Measurements from ENCODE around the gene C3AR1. TPM values are rescaled to one million over a fixed set of nuclear protein-coding genes. Genes with fewer than 3 reads are reported as not detected.
A peak's percentile ranks its signal among the peaks of the same experiment; 100 is the strongest.
"Not testable (repeated sequence)": the region's sequence is repeated elsewhere in the genome, so short reads cannot be mapped to it uniquely, and the experiment has no call there.

Gene C3AR1
- polyA plus RNA-seq, 1 donor (not counting 4 experiments of a cell fraction or from before 2014, with no cell fraction given) = 0.60 TPM

GRCh38 chr12:8018666-8019581, 47.2 kb downstream of the C3AR1 start:
- Histone ChIP-seq H3K27me3 (ENCODE audit: control insufficient read depth, extremely low read depth, insufficient read depth, low read length) (peaks cover 18% of the 10 kb centered on the region), H3K4me2 (ENCODE audit: control insufficient read depth, extremely low read depth, insufficient read depth, low read depth, low read length) (peak overlapping the region; percentile 32), H3K27ac (ENCODE audit: control insufficient read depth, insufficient read depth, low read length) (no peak overlapping the region), H3K9me1 (ENCODE audit: control insufficient read depth, extremely low read depth, insufficient read depth, low read length) (no peaks in the 10 kb centered on the region), H3K4me3 (ENCODE audit: control insufficient read depth in 2 of 3, extremely low read depth in 1 of 3, insufficient read depth in 2 of 3, low read depth in 1 of 3, low read length in 3 of 3) (no peak overlapping the region), H3K9me3 (ENCODE audit: control insufficient read depth, low read depth, low read length) (no peaks in the 10 kb centered on the region), H2AFZ (ENCODE audit: control insufficient read depth, low read length) (no peak overlapping the region), H3K9ac (ENCODE audit: control insufficient read depth, extremely low read depth, insufficient read depth, low read length) (no peak overlapping the region), H3K36me3 (ENCODE audit: control insufficient read depth in 2 of 2, extremely low read depth in 1 of 2, insufficient read depth in 2 of 2, low read length in 2 of 2) (no peaks in the 10 kb centered on the region), H3K79me2 (ENCODE audit: control insufficient read depth, insufficient read depth, low read length) (no peaks in the 10 kb centered on the region), H3K4me1 (ENCODE audit: control insufficient read depth, extremely low read depth, insufficient read depth, low read length) (peaks cover 3% of the 10 kb centered on the region), H4K20me1 (ENCODE audit: control insufficient read depth, extremely low read depth, insufficient read depth, low read length) (no peaks in the 10 kb centered on the region)
- no peak for FAIRE-seq
- DNase-seq (ENCODE audit: low read depth, low spot score) = no peak
- TF ChIP-seq, protein P1, sequence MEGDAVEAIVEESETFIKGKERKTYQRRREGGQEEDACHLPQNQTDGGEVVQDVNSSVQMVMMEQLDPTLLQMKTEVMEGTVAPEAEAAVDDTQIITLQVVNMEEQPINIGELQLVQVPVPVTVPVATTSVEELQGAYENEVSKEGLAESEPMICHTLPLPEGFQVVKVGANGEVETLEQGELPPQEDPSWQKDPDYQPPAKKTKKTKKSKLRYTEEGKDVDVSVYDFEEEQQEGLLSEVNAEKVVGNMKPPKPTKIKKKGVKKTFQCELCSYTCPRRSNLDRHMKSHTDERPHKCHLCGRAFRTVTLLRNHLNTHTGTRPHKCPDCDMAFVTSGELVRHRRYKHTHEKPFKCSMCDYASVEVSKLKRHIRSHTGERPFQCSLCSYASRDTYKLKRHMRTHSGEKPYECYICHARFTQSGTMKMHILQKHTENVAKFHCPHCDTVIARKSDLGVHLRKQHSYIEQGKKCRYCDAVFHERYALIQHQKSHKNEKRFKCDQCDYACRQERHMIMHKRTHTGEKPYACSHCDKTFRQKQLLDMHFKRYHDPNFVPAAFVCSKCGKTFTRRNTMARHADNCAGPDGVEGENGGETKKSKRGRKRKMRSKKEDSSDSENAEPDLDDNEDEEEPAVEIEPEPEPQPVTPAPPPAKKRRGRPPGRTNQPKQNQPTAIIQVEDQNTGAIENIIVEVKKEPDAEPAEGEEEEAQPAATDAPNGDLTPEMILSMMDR (optimal IDR thresholded peaks at IDR 0.05 in 1 of 3, IDR thresholded peaks at IDR 0.05 in 1 of 3, conservative IDR thresholded peaks at IDR 0.05 in 1 of 3; ENCODE audit: extremely low read depth in 1 of 3, insufficient read depth in 2 of 3, low read length in 3 of 3) = no peak
- peak; percentile 63 for TF ChIP-seq EZH2 (IDR thresholded peaks at IDR 0.05; ENCODE audit: low read length)
- dilution Hi-C loops (cut with MboI; ENCODE audit: extremely low pct_ligation_motif_present, low sequenced_read_pairs) = no loop called here

DNA sequence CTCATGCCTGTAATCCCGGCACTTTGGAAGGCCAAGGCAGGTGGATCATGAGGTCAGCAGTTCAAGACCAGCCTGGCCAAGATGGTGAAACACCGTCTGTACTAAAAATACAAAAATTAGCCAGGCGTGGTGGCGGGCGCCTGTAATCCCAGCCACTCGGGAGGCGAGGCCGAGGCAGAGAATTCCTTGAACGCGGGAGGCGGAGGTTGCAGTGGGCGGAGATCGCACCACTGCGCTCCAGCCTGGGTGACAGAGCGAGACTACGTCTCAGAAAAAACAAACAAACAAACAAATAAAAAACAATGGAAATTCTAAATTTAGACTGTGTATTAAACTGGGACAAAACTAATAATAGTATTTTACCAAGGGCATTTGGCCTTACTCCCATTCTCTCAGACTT, 47.9 kb downstream of the C3AR1 start:
- H3K9me1 ChIP-seq (ENCODE audit: control insufficient read depth, extremely low read depth, insufficient read depth, low read length); H3K4me2 ChIP-seq (ENCODE audit: control insufficient read depth, extremely low read depth, insufficient read depth, low read depth, low read length); H3K4me3 ChIP-seq (ENCODE audit: control insufficient read depth in 2 of 3, extremely low read depth in 1 of 3, insufficient read depth in 2 of 3, low read depth in 1 of 3, low read length in 3 of 3); dilution Hi-C loops (cut with MboI; ENCODE audit: extremely low pct_ligation_motif_present, low sequenced_read_pairs); H3K36me3 ChIP-seq (ENCODE audit: control insufficient read depth in 2 of 2, extremely low read depth in 1 of 2, insufficient read depth in 2 of 2, low read length in 2 of 2); H3K9me3 ChIP-seq (ENCODE audit: control insufficient read depth, low read depth, low read length); H4K20me1 ChIP-seq (ENCODE audit: control insufficient read depth, extremely low read depth, insufficient read depth, low read length); H3K27ac ChIP-seq (ENCODE audit: control insufficient read depth, insufficient read depth, low read length); H3K9ac ChIP-seq (ENCODE audit: control insufficient read depth, extremely low read depth, insufficient read depth, low read length); FAIRE-seq; H3K4me1 ChIP-seq (ENCODE audit: control insufficient read depth, extremely low read depth, insufficient read depth, low read length); H3K79me2 ChIP-seq (ENCODE audit: control insufficient read depth, insufficient read depth, low read length); DNase-seq (ENCODE audit: low read depth, low spot score); H2AFZ ChIP-seq (ENCODE audit: control insufficient read depth, low read length): not testable (repeated sequence)
- H3K27me3 ChIP-seq (ENCODE audit: control insufficient read depth, extremely low read depth, insufficient read depth, low read length) = peaks cover 18% of the 10 kb centered on the region

Data from keratinocyte (primary cell).